Stimulated activated CD4-positive, alpha-beta T cell treated with anti-CD3 and anti-CD28 coated beads, Interleukin-12 subunit alpha, Interleukin-12 subunit beta, amount 100 ng/mL, for 48 hours (primary cell): Measurements from ENCODE around the gene ARMC2.
"Not testable (repeated sequence)": the region's sequence is repeated elsewhere in the genome, so short reads cannot be mapped to it uniquely, and the experiment has no call there.

Experiments used
- DNase-seq, 3 donors: peaks; one replicate each; pipeline ENCODE4 v3.0.0-alpha.2; 2020; ENCODE audit warnings: low read depth in 2 of 3, low spot score in 1 of 3

Gene ARMC2

DNA sequence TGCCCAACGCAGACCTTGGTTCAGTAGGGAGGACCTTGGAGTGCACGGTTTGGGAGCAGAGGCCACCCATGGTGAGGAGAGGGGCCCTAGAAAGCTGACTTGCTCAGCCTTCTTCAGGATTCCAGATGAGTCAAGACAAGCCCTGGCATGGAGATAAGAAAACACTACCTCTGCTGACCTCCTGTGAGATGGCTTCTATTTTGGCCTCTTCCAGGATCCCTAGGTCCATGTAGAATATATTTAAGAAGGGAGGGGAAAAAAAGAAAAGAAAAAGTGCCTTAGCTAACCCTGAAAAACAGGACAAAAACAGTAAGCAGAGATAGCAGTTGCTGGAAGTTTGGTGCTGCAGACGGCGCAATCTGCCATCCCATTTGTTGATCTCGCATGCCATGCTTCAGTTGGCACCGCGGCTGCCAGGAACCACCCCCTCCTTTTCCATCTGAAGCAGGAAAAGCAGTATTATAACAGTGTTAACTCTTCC is 100.0 kb downstream of the ARMC2 start:
- DNase-seq, result no peak

DNA sequence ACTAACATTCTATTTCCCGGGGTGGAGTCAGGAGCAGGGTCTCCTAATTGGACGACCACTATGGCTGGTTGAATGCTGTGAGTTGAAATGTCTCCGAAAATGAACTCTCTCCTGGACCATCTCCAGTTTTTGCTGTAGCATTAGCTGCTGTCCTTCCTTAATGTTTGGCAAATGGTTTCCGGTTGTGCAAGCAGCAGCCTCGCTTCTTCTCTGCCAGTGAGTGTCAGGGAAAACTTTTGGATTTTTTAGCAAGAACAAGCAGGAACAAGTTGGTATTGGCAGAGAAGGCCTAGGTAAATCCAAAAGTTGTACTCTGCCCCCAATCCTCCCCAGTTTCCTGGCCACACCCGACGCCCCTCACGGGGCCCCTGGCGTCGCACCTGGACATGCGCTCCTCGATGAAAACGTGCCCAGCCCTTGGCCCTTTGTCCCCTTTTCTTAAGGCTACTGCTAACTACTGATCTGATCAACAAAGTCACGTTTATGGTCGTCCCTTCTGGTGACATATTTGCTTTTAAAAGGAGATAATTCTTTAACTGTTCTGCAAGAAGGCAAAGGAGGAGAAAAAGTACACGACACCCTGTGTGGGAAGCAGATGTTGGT is 103.2 kb downstream of the ARMC2 start:
- no peak for DNase-seq

DNA sequence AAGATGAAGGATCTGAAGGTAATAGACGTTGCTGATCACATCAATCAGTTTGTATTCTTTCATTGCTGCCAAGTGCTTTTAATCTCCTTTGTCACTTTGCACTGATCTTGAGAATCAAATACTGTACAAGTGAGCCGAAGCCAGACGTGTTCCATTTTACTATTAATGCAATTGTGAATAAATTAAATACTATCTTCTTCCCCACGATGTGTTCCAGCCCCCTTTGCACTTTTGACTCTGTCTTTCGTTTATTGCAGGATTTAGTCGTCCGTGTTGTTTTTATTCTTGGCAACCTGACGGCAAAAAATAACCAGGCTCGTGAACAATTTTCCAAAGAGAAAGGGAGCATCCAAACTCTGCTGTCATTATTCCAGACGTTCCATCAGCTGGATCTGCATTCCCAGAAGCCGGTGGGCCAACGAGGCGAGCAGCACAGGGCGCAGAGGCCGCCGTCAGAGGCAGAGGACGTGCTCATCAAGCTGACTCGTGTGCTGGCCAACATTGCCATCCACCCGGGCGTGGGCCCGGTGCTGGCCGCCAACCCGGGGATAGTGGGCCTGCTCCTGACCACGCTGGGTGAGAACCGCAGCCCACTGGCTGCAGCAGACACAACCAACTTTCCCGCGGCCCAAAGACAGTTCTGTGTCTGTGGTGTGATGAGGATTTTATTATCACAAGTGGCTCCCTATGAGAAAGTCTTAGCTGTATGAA is 104.7 kb downstream of the ARMC2 start:
- no peak for DNase-seq

DNA sequence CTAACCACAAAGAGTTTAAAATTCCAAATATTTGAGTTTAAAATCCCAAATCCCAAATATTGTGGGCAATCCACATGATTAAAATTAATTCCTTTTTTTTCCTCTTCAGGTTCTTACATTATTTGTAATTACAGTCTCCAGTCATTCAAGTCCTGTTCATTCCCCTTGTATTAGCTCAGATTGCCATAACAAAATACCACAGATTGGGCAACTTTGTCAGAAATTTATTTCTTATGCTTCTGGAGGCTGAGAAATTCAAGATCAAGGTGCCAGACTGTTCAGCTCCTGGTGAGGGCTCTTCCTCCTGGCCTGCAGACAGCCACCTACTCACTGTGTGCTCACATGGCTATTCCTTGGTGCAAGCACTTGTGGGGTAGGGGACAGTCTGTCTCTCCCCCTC is 105.5 kb downstream of the ARMC2 start:
- DNase-seq, result no peak

DNA sequence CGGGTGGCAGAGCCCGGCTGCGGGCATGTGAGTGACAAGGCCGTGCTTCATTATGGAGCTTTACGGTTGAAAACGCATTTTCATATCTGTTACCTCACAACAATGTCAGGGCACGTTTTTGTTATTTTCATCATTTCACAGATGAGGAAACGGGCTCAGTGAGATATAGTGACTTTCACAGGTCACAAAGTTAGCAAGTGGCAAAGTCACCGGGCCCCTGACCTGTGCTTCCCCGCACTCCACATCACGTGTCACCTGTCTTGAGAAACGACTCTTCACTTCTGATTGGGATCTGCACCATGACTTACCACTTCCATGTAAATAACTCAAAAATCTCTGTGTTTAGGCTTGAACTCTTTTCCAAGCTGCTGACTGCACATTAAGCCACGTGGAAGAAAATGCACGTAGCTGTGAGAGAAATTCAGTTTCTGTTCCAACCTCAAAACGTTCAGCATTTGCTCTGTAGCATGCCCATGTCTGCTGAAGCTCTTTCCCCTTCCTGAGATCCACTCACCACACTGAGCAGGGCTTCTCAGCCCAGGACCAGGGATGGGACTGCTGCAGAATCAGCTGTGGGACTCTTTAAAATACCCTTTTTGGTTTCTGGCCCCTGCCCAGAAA is 107.2 kb downstream of the ARMC2 start:
- no peak for DNase-seq

DNA sequence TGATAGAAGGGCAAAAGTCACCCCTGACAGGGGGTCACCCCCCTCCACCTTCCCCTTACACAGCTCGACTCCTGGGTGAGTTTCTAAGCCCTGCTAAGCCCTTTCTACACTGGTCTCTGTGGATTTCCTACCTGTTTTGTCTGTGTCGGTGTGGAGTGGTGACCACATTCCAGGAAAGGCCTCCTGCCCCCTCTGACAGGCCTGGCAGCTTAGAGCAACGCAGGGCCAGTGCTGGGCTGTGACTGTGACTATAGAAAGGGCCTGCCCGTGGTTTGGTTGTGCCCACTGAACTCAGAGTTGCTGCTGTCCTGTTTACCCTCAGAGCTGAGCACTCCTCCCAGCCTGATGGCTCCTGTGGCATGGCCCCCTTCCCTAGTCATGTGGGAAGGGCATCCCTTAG is 109.0 kb downstream of the ARMC2 start:
- no peak for DNase-seq

DNA sequence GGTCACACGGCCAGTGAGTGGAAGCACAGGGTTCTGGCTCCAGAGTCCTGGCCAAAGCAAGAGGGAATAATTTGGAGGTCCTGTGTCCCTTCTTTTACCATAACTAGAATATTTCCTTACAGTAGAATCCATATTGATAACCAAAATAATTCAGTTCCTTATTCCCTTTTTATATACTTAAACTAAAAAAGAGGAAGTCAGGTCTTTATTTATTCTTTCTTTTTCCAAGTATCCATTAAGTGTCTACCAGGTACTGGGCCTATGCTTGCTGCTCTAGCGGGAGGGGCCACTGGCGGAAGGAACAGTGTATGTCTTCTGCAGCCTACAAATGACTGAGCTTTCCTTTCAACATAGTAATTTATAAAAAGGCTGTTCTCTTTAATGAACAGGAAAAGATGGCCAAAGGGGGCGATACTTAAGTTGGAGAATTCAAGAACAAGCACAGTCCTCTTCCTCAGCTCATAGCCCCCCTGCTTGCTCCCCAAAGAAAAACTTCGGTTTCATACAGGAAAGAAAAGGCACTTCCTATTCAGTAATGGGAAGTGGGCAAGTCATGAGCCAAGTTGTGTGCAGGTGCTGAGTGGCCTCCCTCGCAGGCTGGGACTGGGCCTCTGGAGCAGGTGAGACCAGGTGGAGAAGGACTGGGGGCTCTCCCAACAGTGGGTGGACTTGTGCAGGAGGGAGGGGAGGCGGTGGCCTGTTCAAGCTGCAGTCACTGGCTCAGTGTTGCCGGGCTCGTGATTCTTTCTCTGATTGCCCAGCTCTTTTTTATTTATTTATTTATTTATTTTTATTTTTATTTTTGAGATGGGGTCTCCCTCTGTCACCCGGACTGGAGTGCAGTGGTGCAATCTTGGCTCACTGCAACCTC is 110.9 kb downstream of the ARMC2 start:
- no peak for DNase-seq

DNA sequence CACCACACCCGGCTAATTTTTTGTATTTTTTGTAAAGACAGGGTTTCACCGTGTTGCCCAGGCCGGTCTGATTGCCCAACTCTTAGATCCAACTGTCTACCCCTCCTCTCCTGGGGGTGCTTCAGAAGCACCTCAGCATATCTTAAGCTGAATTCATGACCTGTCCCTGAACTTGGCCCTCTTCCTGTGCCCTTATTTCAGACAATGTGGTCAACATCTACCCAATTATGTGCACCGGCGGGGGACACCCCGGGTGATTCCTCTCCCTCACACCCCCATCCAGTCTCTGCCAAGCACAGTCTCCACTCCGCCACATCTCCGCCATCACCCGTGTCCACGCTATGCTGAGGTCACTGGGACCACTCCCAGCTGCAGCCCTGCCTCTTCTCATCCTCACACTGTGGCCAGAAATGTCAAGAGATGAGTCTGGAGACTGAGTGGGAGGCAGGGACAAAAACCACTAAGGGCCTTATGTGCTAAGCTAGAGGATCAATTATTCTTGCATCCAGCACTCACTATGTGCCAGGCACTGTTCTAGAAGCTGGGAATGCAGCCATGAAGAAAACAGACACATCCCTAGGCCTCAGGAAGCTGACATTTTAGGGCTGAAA is 111.9 kb downstream of the ARMC2 start:
- DNase-seq, result no peak

DNA sequence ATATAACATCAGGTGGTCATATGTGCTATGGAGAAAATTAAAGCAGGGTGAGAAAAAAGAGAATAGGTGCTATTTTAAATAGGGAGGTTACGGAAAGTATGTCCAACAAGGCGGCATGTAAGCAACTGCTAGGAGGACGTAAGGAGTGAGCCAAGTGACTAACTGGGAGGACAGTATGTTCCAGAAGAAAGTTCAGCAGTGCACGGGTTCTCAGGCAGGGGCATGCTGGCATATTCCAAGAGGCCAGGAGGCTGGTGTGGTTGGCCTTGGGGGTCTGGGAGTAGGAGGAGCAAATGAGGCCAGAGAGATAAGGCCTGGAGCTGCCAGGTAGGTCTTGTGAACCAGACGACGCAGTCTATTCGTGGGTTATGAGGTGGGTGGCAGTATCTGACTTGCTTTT is 112.4 kb downstream of the ARMC2 start:
- no peak for DNase-seq

DNA sequence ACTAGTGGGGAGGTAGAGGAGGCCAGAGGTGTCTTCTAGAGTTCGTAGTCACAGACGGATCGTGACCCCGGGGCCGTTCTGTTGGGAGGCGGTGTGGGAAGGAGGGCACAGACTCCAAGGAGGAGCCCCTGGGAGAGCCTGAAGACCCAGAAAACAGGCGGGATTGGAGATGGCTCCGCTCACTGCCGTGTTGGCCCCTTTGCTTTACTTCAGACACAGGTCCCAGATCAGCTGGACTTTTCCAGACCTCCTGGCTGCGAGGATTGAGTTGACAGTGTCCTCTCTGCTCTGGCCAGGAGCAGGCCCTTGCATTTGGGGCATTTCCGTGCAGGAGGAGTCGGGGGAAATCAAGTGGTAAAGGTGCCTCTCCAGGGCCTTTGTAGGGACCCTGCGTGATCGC is 112.9 kb downstream of the ARMC2 start:
- DNase-seq, result no peak

DNA sequence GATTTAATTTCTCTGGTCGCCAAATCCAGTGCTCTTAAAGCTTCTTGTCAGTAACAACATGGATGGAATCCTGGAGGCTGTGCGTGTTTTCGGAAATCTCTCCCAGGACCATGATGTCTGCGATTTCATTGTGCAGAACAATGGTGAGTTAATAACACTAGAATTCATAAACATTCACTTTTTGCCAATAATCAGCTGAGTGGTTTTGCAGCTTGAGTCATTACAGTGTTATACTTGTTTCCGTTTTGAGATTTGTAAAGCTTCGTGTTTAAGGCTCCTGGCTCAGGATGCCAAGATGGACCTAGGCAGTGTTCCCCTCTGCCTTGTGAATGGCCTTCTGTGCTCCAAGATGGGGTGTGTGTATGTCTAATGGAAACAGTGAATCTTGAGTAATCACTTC is 113.8 kb downstream of the ARMC2 start:
- no peak for DNase-seq

DNA sequence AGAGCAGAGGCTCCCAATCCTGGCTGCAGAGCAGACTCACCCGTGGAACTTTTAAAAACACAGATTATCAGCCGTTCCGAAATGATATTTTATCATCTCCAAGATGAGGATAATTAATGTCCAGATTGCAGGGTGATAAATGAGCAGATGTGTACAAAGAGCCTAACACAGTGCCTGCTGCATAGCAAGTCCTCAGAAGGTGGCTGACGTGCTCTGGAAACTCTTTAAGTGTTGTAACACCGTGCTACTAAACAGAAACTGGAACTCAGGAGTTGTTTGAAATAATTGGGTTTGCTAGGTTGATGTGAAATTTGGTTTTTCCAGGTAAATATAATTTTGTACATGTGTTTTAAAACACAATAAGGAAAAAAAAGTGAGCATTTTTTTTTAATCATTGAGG is 118.0 kb downstream of the ARMC2 start:
- no peak for DNase-seq

DNA sequence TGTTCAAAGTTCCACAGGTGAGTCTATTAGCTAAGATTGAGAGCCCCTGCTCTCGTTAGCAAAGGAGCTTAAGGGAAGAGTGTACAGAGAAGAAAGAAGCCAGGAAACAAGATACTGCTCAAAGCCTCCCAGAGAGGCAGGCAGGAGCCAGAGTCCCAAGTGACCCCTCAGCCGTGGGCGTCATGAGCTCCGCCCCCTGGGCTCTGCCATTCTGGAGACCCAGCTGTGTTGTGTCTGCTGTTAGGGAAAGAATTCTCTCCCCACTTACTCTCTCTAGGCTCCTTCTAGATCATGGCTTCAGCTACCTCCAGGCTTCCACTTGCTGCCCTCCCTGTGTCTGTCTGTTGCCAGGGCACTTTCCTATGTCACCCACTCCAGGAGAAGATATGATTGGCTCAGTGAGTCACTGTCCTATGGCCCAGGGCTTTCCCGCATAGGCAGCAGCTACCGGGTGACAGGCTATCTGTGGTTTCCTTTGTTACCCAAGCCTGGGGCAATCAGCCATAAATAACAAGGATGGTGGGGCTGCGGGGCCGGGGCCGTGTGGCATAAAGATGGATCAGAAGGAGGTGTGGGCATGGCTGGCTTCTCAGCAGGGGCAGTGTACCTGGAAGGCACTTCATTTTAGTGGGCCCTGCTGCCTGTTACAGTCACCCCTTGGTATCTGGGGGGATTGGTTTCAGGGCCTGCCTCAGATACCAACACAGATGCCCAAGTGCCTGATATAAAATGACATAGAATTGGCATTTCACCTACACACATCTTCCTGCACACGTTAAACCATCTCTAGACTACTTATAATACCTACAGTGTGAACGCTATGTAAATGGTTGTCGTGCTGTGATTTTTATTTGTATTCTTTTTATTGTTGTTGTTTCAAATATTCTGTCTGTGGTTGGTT is 118.9 kb downstream of the ARMC2 start:
- DNase-seq, result peak in 1 of 3 donors; percentile 9

DNA sequence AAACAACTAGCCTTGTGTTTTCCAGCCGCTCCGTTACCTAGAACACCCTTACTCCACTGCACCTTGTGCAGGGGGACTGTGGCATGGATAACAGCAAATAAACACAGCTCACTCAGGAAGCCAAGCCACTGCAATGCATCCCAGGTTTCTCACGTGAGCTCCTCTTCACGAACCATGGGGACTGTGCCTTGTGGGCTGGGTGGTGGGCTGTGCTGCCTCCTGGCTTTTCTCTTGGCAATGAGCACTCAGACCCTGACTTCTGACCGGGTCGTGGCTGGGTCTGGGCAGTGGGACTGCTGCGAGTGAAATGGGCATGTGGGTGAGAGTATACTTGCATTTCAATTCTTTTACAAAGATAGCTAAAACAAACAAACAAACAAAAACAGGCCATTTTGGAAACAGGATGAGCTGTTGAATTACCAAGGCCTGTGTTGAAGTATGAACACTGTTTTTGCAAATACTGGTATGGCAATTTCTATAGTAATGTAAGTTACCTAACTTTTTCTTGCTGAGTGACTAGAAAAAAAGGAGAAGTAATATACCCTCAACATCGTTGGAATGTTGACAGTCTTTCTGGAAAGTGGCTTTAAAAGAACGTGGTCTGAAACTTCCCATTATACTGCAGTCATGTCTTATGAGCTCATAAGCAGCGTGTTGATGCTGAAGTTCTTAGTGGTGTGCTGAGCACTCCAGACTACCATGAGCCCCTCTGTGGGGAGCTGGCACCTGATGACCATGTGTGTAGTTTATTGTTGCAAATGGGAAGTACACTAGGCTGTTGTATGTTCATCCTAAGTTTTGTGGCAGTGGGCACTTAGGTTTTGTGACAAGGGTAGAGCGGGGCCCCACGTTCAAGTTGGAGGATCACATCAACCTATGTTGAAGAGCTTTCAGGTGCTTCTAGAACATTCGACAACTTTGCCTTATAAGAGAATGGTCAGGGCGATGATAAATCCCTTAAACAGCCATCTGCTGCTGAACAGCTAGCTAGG is 120.4 kb downstream of the ARMC2 start:
- no peak for DNase-seq

DNA sequence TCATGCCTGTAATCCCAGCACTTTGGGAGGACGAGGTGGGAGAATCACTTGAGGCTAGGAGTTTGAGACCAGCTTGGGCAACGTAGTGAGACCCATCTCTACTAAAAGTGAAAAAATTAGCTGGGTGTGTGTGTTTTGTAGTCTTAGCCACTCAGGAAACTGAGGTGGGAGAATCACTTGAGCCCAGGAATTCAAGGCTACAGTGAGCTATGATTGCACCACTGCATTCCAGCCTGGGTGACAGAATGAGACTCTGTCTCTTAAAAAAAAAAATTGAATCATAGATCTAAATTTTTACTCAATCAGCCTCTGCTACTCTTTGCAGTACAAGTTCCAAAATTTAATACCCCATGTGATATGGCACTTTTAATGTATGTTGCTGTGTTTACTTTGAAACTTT is 121.6 kb downstream of the ARMC2 start:
- DNase-seq, result no peak

DNA sequence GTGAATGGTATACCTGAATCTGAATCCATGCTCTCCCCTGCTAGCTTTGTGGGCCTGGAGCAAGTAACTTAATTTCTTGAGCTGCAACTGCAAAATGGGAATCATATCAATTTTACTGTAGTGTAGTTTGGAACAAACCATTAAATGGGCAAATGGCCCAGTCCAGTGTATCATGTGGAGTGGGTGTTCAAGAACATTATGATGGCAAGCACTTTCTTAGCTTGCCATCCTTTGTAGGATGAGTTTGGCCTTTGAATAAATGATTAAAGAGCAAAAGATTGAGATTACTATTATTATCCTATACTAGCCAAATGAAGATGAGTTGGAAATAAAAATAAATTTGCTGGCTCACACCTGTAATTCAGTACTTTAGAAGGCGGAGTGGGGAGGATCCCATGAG is 126.0 kb downstream of the ARMC2 start:
- DNase-seq, result no peak

DNA sequence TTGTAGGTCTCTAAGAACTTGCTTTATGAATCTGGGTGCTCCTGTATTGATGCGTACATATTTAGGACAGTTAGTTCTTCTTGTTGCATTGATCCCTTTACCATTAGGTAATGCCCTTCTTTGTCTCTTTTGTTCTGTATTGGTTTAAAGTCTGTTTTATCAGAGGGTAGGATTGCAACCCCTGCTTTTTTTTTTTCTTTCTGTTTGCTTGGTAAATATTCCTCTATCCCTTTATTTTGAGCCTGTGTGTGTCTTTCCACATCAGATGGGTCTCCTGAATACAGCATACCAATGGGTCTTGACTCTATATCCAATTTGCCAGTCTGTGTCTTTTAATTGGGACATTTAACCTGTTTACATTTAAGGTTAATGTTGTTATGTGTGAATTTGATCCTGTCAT is 130.4 kb downstream of the ARMC2 start:
- not testable (repeated sequence) for DNase-seq

DNA sequence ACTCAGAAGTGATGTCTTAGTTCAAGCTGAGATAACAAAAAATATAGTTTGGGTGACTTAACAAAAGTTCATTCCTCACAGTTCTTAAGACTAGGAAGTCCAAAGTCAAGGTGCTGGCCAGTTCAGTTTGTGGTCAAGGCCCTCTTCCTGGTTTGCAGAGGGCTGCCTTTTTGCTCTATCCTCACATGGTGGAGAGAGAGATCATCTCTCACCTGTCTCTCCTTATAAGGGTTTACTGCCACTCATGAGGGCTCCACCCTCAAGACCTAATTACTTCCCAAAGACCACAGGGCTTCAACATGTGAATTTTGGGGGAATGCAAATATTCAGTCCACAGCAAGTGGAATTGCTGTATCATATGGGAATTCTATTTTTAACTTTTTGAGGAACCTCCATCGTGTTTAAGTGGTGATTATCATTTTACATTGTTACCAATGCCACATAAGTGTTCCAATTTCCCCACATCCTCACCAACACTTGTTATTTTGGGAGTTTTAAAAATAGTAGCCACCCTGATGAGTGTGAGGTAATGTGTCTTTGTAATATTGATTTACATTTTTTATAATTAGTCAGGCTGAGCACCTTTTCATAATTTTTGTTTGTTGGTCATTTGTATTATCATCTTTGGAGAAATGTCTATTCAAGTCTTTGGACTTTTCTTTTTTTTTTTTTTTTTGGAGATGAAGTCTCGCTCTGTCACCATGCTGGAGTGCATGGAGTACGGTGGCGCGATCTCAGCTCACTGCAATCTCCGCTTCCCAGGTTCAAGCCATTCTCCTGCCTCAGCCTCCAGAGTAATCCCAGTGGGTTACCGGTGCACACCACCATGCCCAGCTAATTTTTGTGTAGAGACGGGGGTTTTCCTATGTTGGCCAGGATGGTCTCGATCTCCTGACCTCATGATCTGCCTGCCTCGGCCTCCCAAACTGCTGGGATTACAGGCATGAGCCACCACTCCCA is 134.2 kb downstream of the ARMC2 start:
- DNase-seq, result no peak
